GM18499 (cell line): ENCODE data around the gene GALNT11.
"Not testable (repeated sequence)": the region's sequence is repeated elsewhere in the genome, so short reads cannot be mapped to it uniquely, and the experiment has no call there.

Experiments used
- ATAC-seq: cut with Tn5 transposase; IDR thresholded peaks from one replicate; pipeline ENCODE4 v1.9.1; 2021; ENCODE audit warnings: moderate number of reproducible peaks; ENCODE audit not compliant: insufficient read depth, unreplicated experiment

GALNT11 gene

DNA sequence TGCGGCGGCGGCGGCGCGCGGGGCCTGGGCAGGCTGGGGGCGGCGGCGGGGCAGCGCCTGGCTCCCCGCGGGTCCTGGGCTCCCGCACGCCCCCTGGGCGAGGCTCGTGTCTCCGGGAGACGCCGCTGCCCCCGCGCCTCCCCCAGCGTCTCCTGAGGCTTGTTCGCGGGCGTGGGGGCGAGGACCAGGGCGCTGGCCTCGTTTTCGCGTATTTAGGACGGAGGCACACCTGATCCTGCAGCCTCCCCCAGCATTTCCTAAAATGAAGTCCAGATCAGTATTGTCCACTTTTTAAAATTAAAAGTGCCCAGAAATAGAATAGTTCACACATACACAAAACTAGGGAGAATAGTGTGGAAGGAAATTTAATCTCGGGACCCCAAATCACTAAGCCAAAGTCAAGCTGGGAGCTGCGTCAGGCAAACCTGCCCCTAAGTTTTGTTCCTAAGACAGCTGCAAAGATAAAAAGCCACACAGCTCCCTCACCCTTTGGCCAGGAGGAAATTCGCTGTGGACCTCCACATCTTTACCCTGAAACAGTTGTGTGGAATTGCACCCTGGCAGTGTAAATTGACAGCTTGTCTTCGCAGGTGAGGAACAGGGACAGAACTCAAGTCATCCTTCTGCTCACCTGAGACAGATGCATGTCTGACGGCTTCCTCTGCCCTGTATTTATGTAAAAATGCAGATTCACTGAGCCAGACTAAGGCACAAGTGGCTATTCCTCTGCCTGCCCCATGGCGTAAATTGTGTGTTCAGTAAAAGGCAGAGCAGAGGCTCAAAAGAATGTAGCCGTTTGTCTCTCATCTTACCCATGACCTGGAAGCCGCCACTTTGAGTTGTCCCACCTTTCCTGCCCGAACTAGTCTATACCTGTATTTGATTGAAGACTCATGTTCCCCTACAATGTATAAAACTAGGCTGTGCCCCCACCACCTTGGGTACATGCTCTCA lies 740 bp downstream of the GALNT11 start:
- ATAC-seq = no peak

DNA sequence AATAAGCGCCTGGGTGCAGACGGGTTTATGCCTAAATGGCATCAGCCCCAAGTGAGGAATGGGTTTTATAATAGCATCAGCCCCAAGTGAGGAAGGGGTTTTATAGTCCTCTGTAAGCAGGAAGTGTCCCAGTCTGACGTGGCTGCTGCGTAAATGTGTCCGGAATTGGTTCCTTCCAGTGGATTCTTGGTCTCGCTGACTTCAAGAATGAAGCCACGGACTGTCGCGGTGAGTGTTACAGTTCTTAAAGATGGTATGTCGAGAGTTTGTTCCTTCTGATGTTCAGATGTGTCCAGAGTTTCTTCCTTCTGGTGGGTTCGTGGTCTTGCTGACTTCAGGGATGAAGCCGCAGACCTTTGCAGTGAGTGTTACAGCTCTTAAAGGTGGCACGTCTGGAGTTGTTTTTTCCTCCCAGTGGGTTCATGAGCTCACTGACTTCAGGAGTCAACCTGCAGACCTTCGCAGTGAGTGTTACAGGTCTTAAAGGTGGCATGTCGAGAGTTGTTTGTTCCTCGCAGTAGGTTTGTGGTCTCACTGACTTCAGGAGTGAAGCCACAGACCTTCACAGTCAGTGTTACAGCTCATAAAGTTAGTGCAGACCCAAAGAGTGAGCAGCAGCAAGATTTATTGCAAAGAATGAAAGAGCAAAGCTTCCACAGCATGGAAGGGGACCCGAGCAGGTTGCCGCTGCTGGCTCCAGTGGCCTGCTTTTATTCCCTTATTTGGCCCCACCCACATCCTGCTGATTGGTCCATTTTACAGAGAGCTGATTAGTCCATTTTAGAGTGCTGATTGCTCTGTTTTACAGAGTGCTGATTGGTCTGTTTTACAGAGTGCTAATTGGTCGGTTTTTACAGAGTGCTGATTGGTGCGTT lies 2.3 kb downstream of the GALNT11 start:
- not testable (repeated sequence) for ATAC-seq

DNA sequence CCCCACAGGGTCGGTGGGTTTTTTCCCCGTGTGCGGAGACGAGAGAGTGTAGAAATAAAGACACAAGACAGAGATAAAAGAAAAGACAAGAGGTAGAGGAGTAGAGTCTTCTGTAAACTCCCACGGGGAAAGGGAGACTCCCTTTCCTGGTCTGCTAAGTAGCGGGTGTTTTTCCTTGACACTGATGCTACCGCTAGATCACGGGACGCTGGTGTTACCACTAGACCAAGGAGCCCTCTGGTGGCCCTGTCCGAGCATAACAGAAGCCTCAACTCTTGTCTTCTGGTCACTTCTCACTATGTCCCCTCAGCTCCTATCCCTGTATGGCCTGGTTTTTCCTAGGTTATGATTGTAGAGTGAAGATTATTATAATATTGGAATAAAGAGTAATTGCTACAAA lies 4.6 kb downstream of the GALNT11 start:
- ATAC-seq = not testable (repeated sequence)

DNA sequence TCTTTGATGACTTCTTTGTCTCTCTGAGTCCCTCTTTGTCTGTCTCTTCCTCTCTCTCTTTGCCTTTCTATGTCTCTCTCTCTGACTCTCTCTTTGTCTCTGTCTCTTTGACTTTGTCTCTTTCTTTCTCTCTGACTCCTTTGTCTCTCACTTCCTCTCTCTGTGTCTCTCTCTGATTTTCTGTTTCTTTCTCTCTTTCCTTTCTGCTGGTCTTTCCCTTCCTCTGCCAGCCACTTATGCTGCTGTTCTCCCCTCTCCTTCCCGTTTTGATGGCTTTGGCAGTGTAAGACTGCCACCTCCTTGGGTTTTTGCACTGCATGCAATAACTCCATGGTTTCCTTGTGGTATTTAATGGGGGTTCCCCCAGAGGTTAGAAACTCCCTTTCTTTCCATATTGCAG lies 5.2 kb downstream of the GALNT11 start:
- ATAC-seq = not testable (repeated sequence)

DNA sequence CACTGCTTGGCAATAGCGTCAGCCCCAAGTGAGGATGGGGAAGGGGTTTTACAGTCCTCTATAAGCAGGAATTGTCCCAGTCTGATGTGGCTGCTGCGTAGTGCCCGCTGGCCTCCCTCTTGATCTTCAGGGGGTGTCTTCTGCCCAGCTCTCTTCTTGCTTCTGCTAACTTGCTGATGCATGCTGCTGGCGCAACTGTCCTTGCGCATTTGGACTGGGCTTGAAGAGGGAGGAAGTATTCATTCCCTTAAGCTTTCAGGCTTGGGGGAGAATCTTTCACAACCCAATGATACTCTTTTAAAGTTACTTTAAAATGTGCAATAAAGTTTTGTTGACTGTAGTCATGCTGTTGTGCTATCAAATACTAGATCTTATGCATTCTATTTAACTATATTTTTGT lies 10.3 kb downstream of the GALNT11 start:
- ATAC-seq = no peak

DNA sequence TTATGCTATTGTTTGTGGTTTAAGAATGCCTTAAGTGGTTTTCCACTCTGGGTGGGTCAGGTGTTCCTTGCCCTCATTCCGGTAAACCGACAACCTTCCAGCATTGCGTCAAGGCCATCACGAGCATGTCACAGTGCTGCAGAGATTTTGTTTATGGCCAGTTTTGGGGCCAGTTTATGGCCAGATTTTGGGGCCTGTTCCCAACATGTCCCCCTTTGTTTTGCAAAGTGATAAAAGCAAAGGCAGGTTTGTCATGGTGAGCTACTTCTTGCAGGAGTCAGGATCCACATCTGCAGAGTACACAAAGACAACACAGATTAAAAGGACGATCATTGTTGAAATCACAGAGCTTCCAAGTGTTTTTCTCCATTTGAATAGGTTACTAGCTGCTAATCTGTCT lies 12.9 kb downstream of the GALNT11 start:
- not testable (repeated sequence) for ATAC-seq

DNA sequence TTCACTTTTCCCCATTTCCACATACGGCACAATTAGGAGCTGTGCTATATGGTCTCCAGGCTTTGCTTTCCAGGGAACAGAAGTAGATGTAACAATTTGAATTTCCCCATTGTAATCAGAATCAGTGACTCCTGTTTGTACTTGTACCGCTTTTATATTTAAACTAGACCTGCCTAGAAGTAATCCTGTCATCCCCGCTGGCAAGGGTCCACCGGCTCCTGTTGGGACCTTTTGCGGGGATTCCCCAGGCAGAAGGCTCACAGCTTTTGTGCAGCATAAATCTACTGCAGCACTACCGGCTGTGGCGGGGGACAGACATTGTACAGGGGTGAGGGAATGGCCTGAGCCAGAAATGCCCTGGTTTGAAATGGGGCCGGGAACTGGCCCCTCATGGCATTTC lies 17.6 kb downstream of the GALNT11 start:
- ATAC-seq = not testable (repeated sequence)

DNA sequence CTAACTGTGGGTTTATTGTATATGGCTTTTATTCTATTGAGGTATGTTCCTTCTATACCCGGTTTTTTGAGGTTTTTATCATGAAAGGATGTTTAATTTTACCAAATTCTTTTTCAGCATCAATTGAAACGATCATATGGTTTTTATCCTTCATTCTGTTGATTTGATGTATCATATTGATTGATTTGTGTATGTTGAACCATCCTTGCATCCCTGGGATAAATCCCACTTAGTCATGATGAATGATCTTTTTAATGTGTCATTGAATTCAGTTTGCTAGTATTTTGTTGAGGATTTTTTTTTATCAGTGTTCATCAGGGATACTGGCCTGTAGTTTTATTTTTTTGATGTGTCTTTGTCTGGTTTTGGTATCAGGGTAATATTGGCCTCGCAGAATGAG lies 19.4 kb downstream of the GALNT11 start:
- not testable (repeated sequence) for ATAC-seq

DNA sequence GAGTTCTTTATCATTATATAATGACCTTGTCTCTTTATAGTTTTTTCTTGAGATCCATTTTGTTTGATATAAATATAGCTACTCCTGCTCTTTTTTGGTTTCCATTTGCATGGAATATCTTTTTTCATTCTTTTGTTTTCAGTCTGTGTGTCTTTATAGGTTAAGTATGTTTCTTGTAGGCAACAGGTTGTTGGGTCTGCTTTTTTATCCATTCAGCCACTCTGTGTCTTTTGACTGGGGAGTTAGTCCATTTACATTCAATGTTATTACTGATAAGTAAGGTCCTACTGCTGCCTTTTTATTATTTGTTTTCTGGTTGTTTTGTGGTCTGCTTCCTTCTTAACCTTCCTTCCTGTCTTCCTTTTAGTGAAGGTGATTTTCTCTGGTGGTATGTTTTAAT lies 21.1 kb downstream of the GALNT11 start:
- no peak for ATAC-seq

DNA sequence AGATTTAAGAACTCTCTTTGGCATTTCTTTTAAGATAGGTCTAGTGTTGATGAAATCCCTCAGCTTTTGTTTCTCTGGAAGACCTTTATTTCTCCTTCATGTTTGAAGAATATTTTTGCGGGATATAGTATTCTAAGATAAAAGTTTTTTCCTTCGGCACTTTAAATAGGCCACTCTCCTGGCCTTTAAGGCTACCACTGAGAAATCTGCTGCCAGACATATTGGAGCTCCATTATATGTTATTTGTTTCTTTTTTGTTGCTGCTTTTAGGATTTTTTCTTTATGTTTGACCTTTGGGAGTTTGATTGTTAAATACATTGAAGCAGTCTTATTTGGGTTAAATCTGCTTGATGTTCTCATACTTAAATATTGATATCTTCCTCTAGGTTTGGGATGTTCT lies 22.6 kb downstream of the GALNT11 start:
- no peak for ATAC-seq

DNA sequence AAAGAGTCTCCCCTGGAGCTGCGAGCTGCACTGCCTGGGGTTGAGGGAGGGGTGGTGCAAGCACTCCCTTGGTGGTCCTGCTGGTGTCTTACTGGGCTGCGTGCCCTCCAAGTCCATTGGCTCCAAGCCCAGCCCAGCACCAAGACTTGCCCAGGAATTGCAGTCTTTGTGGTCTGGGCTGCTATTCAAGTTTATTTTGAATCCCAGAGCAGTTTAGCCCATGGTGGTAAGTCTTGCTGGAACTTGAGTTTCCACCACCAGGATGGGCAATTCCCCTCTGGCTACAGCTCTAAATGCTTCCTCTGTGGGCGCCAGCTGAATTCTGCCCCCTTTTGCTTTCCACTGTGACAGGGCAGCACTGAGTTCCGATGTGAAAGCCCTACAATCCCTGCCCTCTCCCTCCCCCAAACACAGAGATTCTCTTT lies 25.1 kb downstream of the GALNT11 start:
- ATAC-seq = no peak

DNA sequence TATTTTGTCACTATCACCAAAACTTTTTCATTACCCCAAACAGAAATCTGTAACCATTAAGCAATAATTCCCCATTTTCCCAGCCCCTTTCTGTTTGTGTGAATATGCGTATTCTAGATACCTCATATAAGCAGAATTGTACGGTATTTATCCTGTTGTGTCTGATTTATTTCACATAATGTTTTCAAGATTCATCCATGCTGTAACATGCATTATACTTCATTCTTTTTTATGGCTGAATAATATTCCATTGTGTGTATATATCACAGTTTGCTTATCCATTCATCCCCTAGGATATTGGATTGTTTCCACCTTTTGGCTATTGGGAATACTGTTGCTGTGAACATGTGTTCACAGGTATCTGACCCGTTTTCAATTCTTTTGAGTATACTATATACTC lies 26.5 kb downstream of the GALNT11 start:
- no peak for ATAC-seq

DNA sequence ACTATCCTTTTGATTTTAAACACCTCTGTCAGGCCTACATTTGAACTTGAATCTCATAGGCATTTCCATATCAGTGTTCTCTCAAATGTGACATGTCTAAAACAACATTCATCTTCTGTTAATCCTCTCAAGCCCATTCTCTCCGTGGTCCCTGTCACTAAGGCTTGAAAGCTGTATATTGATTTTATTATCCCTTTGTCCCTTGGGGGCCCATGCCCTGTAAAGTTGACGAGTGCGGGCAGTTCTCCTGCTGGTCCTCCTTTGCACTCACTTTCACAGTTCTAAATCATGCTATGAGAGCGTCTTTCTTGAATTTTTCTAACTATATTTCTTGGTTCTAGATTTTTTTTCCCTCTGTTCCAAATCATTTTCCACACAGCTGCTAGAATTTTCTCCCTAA lies 27.3 kb downstream of the GALNT11 start:
- no peak for ATAC-seq

DNA sequence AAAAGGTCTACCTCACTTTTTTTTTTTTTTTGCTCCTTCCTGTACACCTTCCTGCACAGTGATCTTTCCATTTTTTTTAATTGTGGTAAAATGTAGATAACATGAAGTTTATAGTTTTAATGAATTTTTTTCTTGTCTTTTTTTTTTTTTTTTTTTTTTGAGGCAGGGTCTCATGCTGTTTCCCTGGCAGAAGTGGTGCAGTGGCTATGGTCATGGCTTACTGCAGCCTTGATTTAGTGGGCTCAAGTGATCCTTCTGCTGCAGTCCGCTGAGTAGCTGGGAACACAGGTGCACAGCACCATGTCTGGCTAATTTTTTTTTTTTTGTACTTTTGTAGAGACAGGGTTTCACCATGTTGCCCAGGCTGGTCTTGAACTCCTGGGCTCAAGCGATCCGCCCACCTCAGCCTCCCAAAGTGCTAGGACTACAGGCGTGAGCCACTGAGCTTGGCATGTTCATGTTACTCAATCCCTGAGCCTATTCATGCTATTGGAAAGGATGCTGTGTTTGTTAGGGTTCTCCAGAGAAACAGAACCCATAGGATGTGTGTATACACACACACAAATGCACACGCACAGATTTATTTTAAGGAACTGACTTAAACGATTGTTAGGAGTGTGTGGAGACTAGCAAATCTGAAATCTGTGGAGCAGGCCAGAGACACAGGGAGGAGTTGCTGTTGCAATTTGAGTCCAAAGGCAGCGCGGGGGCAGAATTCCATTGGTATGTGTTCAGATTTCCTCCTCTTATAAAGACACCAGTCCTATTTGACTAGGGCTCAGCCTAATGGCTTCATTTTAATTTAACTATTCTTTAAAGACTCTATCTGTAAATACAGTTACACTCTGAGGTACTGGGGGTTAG lies 29.1 kb downstream of the GALNT11 start:
- no peak for ATAC-seq

DNA sequence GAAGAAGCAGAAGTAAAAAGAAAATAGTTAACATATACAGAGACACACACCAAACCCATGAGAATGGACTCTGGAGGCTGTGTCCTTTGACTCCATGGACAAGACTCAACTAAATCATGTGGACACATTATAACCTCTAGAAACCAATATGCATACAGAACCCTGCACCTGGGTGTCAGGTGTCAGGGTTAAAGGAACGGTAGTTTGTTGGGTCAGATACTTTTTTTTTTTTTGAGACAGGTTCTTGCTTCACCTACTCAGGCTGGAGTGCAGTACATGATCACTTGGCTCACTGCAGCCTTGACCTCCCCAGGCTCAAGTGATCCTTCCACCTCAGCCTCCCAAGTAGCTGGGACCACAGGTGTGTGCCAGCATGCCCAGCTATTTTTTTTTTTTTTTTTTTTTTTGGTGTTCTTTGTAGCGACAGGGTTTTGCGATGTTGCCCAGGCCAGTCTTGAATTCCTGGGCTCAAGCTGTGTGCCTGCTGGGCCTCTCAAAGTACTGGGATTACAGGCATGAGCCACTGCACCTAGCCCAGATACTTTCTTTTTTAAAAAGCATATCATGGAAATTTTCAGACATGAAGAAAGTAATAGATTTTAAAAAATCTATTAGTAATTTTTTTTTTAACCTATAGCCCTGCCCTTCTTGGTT lies 31.3 kb downstream of the GALNT11 start:
- no peak for ATAC-seq

DNA sequence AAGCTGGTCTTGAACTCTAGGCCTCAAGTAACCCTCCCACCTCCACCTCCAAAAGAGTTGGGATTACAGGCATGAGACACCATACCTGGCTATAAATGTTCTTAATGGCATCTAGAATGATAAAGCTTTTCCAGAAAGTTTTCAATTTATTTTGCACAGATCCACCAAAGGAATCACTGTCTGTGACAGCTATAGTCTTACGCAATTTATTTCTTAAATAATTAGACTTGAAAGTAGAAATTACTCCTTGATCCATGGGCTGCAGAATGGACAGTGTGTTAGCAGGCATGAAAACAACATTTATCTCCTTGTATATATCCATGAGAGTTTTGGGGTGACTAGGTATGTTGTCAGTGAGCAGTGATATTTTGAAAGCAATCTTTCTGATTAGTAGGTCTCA lies 33.8 kb downstream of the GALNT11 start:
- no peak for ATAC-seq

DNA sequence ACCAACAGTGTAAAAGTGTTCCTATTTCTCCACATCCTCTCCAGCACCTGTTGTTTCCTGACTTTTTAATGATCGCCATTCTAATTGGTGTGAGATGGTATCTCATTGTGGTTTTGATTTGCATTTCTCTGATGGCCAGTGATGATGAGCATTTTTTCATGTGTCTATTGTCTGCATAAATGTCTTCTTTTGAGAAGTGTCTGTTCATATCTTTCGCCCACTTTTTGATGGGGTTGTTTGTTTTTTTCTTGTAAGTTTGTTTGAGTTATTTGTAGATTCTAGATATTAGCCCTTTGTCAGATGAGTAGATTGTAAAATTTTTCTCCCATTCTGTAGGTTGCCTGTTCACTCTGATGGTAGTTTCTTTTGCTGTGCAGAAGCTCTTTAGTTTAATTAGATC lies 35.6 kb downstream of the GALNT11 start:
- ATAC-seq = not testable (repeated sequence)

DNA sequence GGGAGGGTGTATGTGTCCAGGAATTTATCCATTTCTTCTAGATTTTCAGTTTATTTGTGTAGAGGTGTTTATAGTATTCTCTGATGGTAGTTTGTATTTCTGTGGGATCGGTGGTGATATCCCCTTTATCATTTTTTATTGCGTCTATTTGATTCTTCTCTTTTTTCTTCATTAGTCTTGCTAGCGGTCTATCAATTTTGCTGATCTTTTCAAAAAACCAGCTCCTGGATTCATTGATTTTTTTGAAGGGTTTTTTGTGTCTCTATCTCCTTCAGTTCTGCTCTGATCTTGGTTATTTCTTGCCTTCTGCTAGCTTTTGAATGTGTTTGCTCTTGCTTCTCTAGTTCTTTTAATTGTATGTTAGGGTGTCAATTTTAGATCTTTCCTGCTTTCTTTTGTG lies 37.7 kb downstream of the GALNT11 start:
- ATAC-seq = not testable (repeated sequence)

DNA sequence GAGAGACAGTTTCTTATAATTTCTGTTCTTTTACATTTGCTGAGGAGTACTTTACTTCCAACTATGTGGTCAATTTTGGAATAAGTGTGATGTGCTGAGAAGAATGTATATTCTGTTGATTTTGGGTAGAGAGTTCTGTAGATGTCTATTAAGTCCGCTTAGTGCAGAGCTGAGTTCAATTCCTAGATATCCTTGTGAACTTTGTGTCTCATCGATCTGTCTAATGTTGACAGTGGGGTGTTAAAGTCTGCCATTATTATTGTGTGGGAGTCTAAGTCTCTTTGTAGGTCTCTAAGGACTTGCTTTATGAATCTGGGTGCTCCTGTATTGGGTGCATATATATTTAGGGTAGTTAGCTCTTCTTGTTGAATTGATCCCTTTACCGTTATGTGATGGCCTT lies 38.3 kb downstream of the GALNT11 start:
- not testable (repeated sequence) for ATAC-seq
